ENCODE results near the gene E2F4. TPM values are rescaled to one million over a fixed set of nuclear protein-coding genes. Genes with fewer than 3 reads are reported as not detected.

The E2F4 gene
- total and polyA plus RNA-seq, 10 of the 15 experiments (the other 5 are each of a cell fraction or from before 2014, with no cell fraction given) = 11.7 to 132 (median 95.9) TPM

- in situ Hi-C loops (cut with MboI) (loop anchor here (5.0 to 10.0 kb wide), 2 partner anchors 134 to 176 kb away; no protein-coding TSS in a partner anchor), intact Hi-C loops (cut with micrococcal nuclease; ENCODE audit: unreplicated experiment) (loop anchor here (2.0 kb wide), 1 partner anchor 132 kb away; no protein-coding TSS in a partner anchor)
- H3K79me2 ChIP-seq (ENCODE audit: control insufficient read depth, insufficient read depth, low read length) = no peaks in the 10 kb centered on the region
- RAD21 ChIA-PET (ENCODE audit: unreplicated experiment) = interaction anchor here (0.9 to 2.5 kb wide), 5 partner anchors 10 to 134 kb away, joined by 3 to 14 read pairs (median 3); no protein-coding TSS in a partner anchor
- peaks cover 11 to 16% of the 10 kb centered on the region in 2 experiments; a peak in 3 of 4 replicates for H3K36me3 ChIP-seq (ENCODE audit: control insufficient read depth in 2 of 2, insufficient read depth in 2 of 2, low read length in 1 of 2)
- H3K4me1 ChIP-seq (ENCODE audit: control insufficient read depth, insufficient read depth, low read length) = peaks cover 5% of the 10 kb centered on the region
- peaks cover 3% of the 10 kb centered on the region; the same call in 1 of the 2 replicates for H4K20me1 ChIP-seq (ENCODE audit: control insufficient read depth, insufficient read depth)
- peak within 1 kb of the TSS; percentile 80 for H2AFZ ChIP-seq (ENCODE audit: control insufficient read depth, low read depth, low read length)
- no peaks in the 10 kb centered on the region for H3K9me3 ChIP-seq (replicated peaks; ENCODE audit: control insufficient read depth, insufficient read depth, low read length)
- DNase-seq (ENCODE audit: low read depth, low spot score) (no peak), ATAC-seq (peak; percentile 59), FAIRE-seq (peak; percentile 74)
- peak within 1 kb of the TSS; percentile 74 for H3K4me3 ChIP-seq
- H3K27me3 ChIP-seq (replicated peaks in 1 of 2; ENCODE audit: control insufficient read depth in 2 of 2, insufficient read depth in 2 of 2, low read length in 1 of 2) = no peaks in the 10 kb centered on the region
- peak within 1 kb of the TSS; percentile 86 for H3K4me2 ChIP-seq (ENCODE audit: control insufficient read depth, insufficient read depth)
- POLR2A ChIA-PET = interaction anchor here (1.0 to 1.2 kb wide), 3 partner anchors 8 to 121 kb away, joined by 3 to 5 read pairs (median 4); partner anchors contain the start of gene TRADD
- CTCF ChIA-PET = interaction anchor here (0.6 to 10.0 kb wide), 13 partner anchors 9 to 200 kb away, joined by 3 to 98 read pairs (median 4); partner anchors contain the start of genes CES3, FBXL8 and NOL3
- H3K9ac ChIP-seq (ENCODE audit: control insufficient read depth, insufficient read depth, low read length) = peak within 1 kb of the TSS; percentile 64; the same call in 1 of the 2 replicates
- H3K27ac ChIP-seq (ENCODE audit: control insufficient read depth, insufficient read depth) = peak within 1 kb of the TSS; percentile 25; the same call in 1 of the 2 replicates
- SMC1A ChIA-PET (ENCODE audit: uncharacterized antibody, unreplicated experiment) = interaction anchor here (0.5 to 2.0 kb wide), 10 partner anchors 9 to 188 kb away, joined by 3 to 8 read pairs (median 4); no protein-coding TSS in a partner anchor
- 5% methylated on average over 25 of the region's 34 CpGs for WGBS (ENCODE audit: insufficient coverage, insufficient replicate concordance, low lambda C conversion rate, missing lambda C conversion rate)
- BruUV-seq (replicated peaks) = no TSS peak
- TF ChIP-seq SP1 (IDR thresholded peaks at IDR 0.05; ENCODE audit: low read depth, low read length) (no peak), POLR2AphosphoS2 (IDR thresholded peaks at IDR 0.05; ENCODE audit: low read depth, low read length) (0 out of 2 replicates have a peak, but pooled peaks have one; percentile 49), CREB1 (IDR thresholded peaks at IDR 0.05; ENCODE audit: low read depth) (no peak), SMC3 (IDR thresholded peaks at IDR 0.05; ENCODE audit: borderline replicate concordance, low read length) (no peak), MEF2A (IDR thresholded peaks at IDR 0.05; ENCODE audit: insufficient read depth, low read depth, low read length) (no peak), POLR2AphosphoS5 (IDR thresholded peaks at IDR 0.05; ENCODE audit: low read length) (0 out of 2 replicates have a peak, but pooled peaks have one; percentile 16), STAT1 (conservative IDR thresholded peaks at IDR 0.05) (no peak), RUNX3 (IDR thresholded peaks at IDR 0.05; ENCODE audit: low read length) (no peak), ZZZ3 (IDR thresholded peaks at IDR 0.05; ENCODE audit: control insufficient read depth, insufficient read length, low read depth) (no peak), USF1 (IDR thresholded peaks at IDR 0.05; ENCODE audit: borderline replicate concordance, extremely low read length, insufficient read depth, low read depth, low read length) (peak; percentile 93), RAD51 (IDR thresholded peaks at IDR 0.05) (peak; percentile 68), PAX5 (IDR thresholded peaks at IDR 0.05; ENCODE audit: borderline replicate concordance, low read depth, low read length) (no peak), STAT3 (IDR thresholded peaks at IDR 0.05; ENCODE audit: low read depth, low read length) (no peak), RB1 (IDR thresholded peaks at IDR 0.05; ENCODE audit: borderline replicate concordance) (no peak), EED (IDR thresholded peaks at IDR 0.05; ENCODE audit: low read depth) (no peak)
- TF ChIP-seq, protein P1, sequence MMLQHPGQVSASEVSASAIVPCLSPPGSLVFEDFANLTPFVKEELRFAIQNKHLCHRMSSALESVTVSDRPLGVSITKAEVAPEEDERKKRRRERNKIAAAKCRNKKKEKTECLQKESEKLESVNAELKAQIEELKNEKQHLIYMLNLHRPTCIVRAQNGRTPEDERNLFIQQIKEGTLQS (IDR thresholded peaks at IDR 0.05; ENCODE audit: borderline replicate concordance, extremely low read depth, low read depth, low read length) = peak; percentile 66; the same call in 1 of the 2 replicates
- TF ChIP-seq, protein P2, sequence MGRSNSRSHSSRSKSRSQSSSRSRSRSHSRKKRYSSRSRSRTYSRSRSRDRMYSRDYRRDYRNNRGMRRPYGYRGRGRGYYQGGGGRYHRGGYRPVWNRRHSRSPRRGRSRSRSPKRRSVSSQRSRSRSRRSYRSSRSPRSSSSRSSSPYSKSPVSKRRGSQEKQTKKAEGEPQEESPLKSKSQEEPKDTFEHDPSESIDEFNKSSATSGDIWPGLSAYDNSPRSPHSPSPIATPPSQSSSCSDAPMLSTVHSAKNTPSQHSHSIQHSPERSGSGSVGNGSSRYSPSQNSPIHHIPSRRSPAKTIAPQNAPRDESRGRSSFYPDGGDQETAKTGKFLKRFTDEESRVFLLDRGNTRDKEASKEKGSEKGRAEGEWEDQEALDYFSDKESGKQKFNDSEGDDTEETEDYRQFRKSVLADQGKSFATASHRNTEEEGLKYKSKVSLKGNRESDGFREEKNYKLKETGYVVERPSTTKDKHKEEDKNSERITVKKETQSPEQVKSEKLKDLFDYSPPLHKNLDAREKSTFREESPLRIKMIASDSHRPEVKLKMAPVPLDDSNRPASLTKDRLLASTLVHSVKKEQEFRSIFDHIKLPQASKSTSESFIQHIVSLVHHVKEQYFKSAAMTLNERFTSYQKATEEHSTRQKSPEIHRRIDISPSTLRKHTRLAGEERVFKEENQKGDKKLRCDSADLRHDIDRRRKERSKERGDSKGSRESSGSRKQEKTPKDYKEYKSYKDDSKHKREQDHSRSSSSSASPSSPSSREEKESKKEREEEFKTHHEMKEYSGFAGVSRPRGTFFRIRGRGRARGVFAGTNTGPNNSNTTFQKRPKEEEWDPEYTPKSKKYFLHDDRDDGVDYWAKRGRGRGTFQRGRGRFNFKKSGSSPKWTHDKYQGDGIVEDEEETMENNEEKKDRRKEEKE (IDR thresholded peaks at IDR 0.05) = no peak
- TF ChIP-seq, protein P3, sequence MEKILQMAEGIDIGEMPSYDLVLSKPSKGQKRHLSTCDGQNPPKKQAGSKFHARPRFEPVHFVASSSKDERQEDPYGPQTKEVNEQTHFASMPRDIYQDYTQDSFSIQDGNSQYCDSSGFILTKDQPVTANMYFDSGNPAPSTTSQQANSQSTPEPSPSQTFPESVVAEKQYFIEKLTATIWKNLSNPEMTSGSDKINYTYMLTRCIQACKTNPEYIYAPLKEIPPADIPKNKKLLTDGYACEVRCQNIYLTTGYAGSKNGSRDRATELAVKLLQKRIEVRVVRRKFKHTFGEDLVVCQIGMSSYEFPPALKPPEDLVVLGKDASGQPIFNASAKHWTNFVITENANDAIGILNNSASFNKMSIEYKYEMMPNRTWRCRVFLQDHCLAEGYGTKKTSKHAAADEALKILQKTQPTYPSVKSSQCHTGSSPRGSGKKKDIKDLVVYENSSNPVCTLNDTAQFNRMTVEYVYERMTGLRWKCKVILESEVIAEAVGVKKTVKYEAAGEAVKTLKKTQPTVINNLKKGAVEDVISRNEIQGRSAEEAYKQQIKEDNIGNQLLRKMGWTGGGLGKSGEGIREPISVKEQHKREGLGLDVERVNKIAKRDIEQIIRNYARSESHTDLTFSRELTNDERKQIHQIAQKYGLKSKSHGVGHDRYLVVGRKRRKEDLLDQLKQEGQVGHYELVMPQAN (conservative IDR thresholded peaks at IDR 0.05) = 0 out of 2 replicates have a peak, but pooled peaks have one; percentile 29
These were observed 41.0 kb upstream of the E2F4 start, which contains the start of gene B3GNT9 for GRCh38 chr16:67150833-67151396. Gene B3GNT9, minus strand, starts transcription at chr16:67150998. Its CDS starts 513 bp downstream, at chr16:67150485.
